OCI-M2 (cell line): ENCODE measurements around the gene TRIM2.

ENCODE experiments used
- DNase-seq: peaks from one replicate; lab custom pipeline; 2025; ENCODE audit not compliant: unreplicated experiment; lab: John Stamatoyannopoulos, UW

The TRIM2 gene

GRCh38 chr4:153275380-153276276 is 71.4 kb downstream of the TRIM2 start:
- DNase-seq: no peak

- DNase-seq: no peak
These were observed 72.7 kb downstream of the TRIM2 start for GRCh38 chr4:153276971-153277370.

DNA sequence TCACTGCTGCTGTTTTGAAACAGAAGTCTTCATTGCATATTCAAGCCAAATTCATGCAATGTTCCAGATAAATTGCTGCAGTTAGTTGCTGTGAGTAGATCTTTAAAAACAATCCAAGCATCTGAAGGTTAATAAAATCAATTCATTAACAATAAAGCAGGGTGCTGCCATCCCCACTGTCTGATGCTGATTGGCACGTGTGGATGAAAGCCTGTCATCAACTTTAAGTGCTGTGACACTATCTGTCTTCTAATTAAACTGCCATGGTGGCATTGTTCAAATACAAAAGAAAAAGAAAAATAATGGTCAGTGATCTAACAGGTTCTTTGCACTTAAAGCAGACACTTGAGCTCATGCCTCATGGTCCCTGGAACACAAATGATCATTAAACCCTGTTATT is 77.2 kb downstream of the TRIM2 start:
- no peak for DNase-seq

DNA sequence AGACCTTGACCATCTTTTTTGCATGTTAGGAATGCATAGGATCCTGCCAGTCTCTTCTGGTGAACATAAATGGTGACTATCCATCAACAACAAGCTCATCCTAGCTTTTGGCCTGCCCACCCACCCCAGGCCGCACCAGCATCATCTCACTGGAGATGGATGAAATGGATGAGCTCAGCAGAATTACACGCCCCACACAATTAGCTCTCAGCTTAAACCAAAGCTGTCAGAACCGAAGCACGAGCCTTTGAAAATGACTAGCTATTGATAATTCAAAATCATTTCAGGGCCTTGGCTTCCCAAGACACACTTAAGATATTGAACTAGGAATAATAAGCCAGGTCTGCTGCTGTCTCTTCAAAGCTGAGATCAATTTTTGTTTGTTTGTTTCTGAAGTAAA is 77.8 kb downstream of the TRIM2 start:
- no peak for DNase-seq

DNA sequence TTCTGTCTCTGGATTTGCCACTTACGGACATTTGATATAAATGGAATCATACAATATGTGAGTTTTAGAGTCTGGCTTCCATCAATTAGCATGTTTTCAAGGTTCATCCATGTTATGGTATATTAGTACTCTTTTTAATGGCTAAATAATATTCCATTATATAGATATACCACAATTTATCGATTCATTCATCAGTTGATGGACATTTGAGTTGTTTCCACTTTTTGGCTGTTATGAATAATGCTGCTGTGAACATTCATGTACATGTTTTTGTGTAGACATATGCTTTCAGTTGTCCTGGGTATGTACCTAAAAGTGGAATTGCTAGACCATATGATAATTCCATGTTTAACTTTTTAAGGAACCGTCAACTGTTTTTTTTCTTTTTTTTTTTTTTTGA is 79.0 kb downstream of the TRIM2 start:
- no peak for DNase-seq

GRCh38 chr4:153290134-153290533 is 85.9 kb downstream of the TRIM2 start:
- DNase-seq: no peak

GRCh38 chr4:153291562-153291961 is 87.3 kb downstream of the TRIM2 start:
- DNase-seq: no peak

- DNase-seq: no peak
These were observed 88.9 kb downstream of the TRIM2 start for GRCh38 chr4:153292897-153293741.

DNA sequence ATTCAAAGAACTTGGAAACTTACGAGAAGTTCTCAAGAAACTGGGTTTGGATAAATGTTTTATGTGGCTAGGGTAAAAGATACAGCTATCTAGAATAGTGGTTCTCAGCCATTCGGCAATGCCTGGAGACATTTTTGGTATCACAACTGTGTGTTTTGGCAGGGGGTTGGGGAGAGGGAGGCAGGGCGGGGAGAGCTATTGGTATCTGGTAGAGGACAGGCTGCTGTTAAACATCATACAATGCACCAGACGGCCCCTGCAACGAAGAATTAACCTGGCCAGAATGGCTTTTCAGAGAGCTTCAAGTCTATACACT is 89.5 kb downstream of the TRIM2 start:
- DNase-seq: no peak

DNA sequence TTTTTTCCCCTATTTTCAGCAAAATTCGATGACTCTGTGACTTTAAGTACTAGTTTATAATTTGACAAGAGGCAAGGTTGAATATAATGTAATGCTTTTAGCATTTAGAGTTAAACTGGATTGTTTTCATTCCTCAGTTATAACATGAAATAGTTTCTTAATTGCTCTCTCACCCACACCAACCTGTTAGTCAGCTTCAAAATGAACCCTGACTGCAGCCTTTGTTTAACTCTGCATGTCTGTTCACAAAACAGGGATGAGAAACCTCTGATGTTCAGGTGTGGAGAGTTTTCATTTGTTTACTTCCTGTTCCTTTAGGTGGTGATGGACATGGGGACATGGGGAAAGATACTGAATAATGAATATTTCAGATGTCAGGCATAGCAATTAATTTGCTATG is 90.4 kb downstream of the TRIM2 start:
- DNase-seq: no peak

GRCh38 chr4:153295131-153295755 is 91.0 kb downstream of the TRIM2 start:
- no peak for DNase-seq

- no peak for DNase-seq
These were observed 92.0 kb downstream of the TRIM2 start for GRCh38 chr4:153296040-153296823.

DNA sequence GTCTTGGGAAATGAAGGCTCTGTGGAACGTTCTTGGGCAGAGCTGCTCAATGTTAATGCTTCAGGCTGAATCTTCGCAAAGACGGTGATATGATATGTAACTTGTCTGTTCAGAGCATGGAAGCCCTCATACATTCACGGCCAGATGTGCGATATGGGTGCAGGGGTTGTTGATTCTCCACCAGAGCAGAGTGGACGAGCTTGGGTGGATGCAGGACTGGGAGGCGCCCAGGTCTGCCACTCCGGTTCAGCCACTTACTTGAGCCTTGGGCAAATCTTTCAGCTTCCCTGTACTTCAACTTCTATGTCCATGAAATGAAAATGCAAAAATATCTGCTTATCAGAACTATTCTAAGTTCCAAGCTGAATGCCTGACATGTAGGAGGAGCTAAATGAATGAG is 92.9 kb downstream of the TRIM2 start:
- DNase-seq: no peak

DNA sequence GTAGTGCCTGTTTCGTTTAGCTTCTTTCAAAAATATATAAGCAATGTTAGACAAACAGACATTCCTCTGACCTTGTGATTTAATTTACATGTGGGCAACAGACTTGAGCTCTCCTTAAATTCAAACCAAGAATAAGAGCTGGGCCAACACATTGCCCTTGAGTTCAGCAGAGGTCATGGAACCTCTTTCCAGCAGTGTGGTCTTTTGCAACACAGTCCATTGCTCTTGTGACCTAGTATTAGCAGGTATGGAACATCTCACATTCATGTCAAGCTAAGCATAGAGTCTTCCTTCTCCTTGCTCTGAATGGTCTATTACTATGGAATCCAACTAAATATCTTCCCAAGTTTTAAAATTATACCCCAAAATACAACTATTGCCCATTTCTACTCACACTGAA is 106.5 kb downstream of the TRIM2 start:
- DNase-seq: no peak

DNA sequence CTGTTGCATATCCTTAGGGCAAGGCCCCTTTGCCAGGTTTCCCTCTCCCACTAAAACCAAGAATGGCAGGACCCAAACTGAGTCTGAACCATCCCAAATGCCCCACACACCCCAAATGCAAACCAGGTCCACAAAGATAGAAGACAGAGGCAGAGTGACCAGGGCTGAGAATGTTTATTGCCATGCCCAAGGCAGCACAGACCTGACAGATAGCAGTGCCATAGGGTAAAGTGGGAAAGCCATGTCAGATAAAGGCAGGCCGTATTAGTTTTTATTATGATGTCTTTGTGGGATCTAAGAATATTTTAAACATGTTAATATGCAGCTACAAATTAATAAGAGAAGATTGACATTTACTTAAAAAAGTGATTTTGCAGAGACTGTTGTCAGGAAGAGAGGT is 110.7 kb downstream of the TRIM2 start:
- DNase-seq: no peak

GRCh38 chr4:153318696-153319320 is 114.6 kb downstream of the TRIM2 start:
- no peak for DNase-seq

DNA sequence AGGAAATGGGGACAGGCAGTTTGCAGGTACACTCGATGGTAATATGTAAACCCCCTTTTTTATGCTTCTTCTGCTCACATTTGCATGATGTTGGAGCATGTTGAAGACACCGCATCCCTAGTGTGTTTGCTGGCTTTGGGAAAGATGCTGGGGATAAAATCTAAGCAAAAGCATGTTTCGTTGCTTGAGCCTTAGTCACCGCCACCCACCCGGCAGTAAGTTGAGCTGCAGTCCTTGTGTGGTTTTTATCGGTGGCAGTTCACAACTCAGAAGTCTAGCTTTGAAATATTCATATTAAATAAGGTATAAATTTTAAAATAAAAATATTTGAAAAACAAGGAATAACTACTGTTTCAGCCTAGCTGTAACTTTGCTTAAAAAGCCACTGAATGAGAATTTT is 118.5 kb downstream of the TRIM2 start:
- DNase-seq: no peak

- DNase-seq: no peak
These were observed 119.8 kb downstream of the TRIM2 start for GRCh38 chr4:153324046-153324445.

DNA sequence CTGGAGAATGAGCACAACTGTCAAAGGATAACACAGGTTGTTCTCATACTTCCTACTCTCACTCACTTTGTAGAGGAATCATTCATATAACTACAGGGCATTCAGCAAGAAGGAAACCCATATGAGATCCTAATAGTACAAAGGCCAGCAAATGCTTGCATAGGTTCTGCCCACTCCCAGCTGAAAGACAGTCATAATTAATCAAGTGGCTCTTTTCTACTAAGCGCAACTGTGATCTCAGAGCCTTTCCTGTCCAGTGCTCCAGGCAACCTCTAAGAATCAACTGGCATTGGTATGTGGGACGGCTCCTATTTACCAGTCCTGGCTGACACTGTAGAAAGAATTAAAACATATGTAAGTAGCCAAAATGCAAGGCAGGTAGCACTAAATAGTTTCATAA is 121.3 kb downstream of the TRIM2 start:
- DNase-seq: no peak

GRCh38 chr4:153326513-153326912 is 122.3 kb downstream of the TRIM2 start:
- DNase-seq: no peak

DNA sequence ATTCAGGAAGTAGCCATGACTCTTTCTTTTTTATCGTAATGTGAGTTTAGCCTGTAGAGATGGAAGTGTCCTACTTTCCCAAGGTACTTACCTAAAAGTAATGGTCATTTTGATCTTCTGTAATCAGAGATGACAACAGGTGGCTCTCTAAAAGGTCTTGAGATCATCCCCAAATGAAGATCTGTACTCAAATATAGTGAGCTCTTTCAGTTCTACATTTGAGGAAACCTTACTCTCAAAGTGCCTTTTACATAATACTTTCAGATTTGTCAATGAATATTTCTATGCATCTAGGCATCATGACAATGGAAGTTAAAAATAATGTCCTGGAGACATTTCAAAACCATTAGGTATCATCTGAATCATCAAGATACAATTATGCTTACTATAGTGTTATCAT is 123.0 kb downstream of the TRIM2 start:
- DNase-seq: no peak
